Activated T-cell treated with anti-CD3 and anti-CD28 coated beads, Interleukin-2, amount 50 U/mL, for 48 hours (primary cell): ENCODE results near the gene RASAL1.

Experiments
- DNase-seq, 2 experiments: peaks; one replicate each; pipeline ENCODE4 v3.0.0-alpha.2; 2020

The RASAL1 gene

GRCh38 chr12:113093409-113094101, 42.0 kb downstream of the RASAL1 start:
- DNase-seq: no peak

- peak in 1 of 2 experiments; percentile 50 for DNase-seq
These were observed 42.8 kb downstream of the RASAL1 start for GRCh38 chr12:113092607-113093408.

- DNase-seq: no peak
These were observed 44.1 kb downstream of the RASAL1 start for GRCh38 chr12:113091506-113091905.

GRCh38 chr12:113090740-113091139, 44.8 kb downstream of the RASAL1 start:
- no peak for DNase-seq

- DNase-seq: no peak
These were observed 45.7 kb downstream of the RASAL1 start for GRCh38 chr12:113089839-113090238.

- peak; percentile 76 to 80 for DNase-seq
These were observed 46.4 kb downstream of the RASAL1 start for GRCh38 chr12:113088971-113089756.

GRCh38 chr12:113088037-113088436, 47.5 kb downstream of the RASAL1 start:
- no peak for DNase-seq

- DNase-seq: peak in 1 of 2 experiments; percentile 37
These were observed 48.4 kb downstream of the RASAL1 start for GRCh38 chr12:113087193-113087592.

- peak; percentile 46 to 49 for DNase-seq
These were observed 49.1 kb downstream of the RASAL1 start for GRCh38 chr12:113086249-113087164.

- no peak for DNase-seq
These were observed 51.6 kb downstream of the RASAL1 start for GRCh38 chr12:113083863-113084435.

- DNase-seq: no peak
These were observed 52.9 kb downstream of the RASAL1 start for GRCh38 chr12:113082486-113083148.

GRCh38 chr12:113081873-113082272, 53.7 kb downstream of the RASAL1 start:
- DNase-seq: no peak

- no peak for DNase-seq
These were observed 57.7 kb downstream of the RASAL1 start for GRCh38 chr12:113077859-113078255.

GRCh38 chr12:113077057-113077858, 58.3 kb downstream of the RASAL1 start:
- no peak for DNase-seq

- no peak for DNase-seq
These were observed 60.4 kb downstream of the RASAL1 start for GRCh38 chr12:113075137-113075683.

GRCh38 chr12:113073586-113073985, 62.0 kb downstream of the RASAL1 start:
- DNase-seq: no peak

- DNase-seq: no peak
These were observed 63.4 kb downstream of the RASAL1 start for GRCh38 chr12:113072136-113072535.

GRCh38 chr12:113071135-113072112, 64.1 kb downstream of the RASAL1 start:
- no peak for DNase-seq
